PFSK-1 (cell line): ENCODE data around the gene PPCDC.

Source experiments
- POLR2AphosphoS5 ChIP-seq: IDR thresholded peaks from 2 replicates; pipeline ENCODE4 v1.6.1; 2012; ENCODE audit warnings: low read depth, mild to moderate bottlenecking, control low read depth, low read length, moderate library complexity
- TF ChIP-seq, protein P1 (sequence below), 2 experiments: IDR thresholded peaks; 2 replicates each; pipeline versions ENCODE4 v1.6.1 to v1.8.0; 2011 to 2012; ENCODE audit warnings: low read depth in 2 of 2, low read length in 2 of 2, control low read depth in 1 of 2, inconsistent platforms in 1 of 2, mild to moderate bottlenecking in 1 of 2, moderate library complexity in 1 of 2; ENCODE audit not compliant: insufficient read depth in 1 of 2

DNA sequence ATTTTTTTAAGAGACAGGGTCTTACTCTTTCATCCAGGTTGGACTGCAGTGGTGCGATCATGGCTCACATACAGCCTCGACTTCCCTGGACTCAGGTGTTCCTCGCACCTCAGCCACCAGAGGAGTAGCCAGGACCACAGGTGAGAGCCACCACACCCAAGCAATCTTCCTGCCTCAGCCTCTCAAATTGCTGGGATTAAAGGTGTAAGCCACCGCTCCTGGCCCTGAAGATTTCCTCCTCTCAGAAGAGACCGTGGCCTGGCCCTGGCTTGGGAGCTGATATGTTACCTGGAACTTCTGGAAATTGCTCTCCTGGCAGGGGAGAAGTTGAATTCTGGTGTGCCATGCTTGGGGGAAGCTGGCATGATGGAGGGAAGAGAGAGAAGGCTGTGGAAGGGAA lies 36.2 kb downstream of the PPCDC start:
- TF ChIP-seq POLR2AphosphoS5, result no peak
- TF ChIP-seq, protein P1, sequence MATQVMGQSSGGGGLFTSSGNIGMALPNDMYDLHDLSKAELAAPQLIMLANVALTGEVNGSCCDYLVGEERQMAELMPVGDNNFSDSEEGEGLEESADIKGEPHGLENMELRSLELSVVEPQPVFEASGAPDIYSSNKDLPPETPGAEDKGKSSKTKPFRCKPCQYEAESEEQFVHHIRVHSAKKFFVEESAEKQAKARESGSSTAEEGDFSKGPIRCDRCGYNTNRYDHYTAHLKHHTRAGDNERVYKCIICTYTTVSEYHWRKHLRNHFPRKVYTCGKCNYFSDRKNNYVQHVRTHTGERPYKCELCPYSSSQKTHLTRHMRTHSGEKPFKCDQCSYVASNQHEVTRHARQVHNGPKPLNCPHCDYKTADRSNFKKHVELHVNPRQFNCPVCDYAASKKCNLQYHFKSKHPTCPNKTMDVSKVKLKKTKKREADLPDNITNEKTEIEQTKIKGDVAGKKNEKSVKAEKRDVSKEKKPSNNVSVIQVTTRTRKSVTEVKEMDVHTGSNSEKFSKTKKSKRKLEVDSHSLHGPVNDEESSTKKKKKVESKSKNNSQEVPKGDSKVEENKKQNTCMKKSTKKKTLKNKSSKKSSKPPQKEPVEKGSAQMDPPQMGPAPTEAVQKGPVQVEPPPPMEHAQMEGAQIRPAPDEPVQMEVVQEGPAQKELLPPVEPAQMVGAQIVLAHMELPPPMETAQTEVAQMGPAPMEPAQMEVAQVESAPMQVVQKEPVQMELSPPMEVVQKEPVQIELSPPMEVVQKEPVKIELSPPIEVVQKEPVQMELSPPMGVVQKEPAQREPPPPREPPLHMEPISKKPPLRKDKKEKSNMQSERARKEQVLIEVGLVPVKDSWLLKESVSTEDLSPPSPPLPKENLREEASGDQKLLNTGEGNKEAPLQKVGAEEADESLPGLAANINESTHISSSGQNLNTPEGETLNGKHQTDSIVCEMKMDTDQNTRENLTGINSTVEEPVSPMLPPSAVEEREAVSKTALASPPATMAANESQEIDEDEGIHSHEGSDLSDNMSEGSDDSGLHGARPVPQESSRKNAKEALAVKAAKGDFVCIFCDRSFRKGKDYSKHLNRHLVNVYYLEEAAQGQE (IDR thresholded peaks at IDR 0.05; ENCODE audit: insufficient read depth in 1 of 2, low read depth in 2 of 2, low read length in 2 of 2), result no peak
